Urinary bladder (tissue), 4 donors: ENCODE results near the gene DLL1. TPM values are rescaled to one million over a fixed set of nuclear protein-coding genes. Genes with fewer than 3 reads are reported as not detected.

Source experiments
- DNase-seq: peaks from one replicate; pipeline ENCODE4 v3.0.0-alpha.2; 2015; ENCODE audit errors: extremely low spot score
- H3K27ac ChIP-seq: one replicate; pipeline ENCODE4 v1.5.1; 2013; ENCODE audit warnings: low read depth, mild to moderate bottlenecking, moderate library complexity
- H3K36me3 ChIP-seq: one replicate; pipeline ENCODE4 v1.6.1; 2013; ENCODE audit warnings: mild to moderate bottlenecking, moderate library complexity; ENCODE audit not compliant: insufficient read depth
- H3K4me1 ChIP-seq: one replicate; pipeline ENCODE4 v1.6.1; 2013; ENCODE audit warnings: mild to moderate bottlenecking, moderate library complexity; ENCODE audit not compliant: insufficient read depth
- H3K4me3 ChIP-seq: one replicate; pipeline ENCODE4 v1.5.1; 2013; ENCODE audit warnings: low read depth, low read length
- WGBS: extraction: QIAGEN DNeasy Blood & Tissue Kit; methylation state at CpG from one replicate; pipeline ENCODE4 v1.1.7; 2013; 5-methylcytosine and 5-hydroxymethylcytosine counted together
- polyA plus RNA-seq: library from polyadenylated mRNA; stranded (reverse); fragments of 200-250 nt; gene quantifications from one replicate; pipeline ENCODE4 v1.2.3, GENCODE V29; 2013
- total RNA-seq: library from RNA; depleted of rRNA; stranded (reverse); fragments of >200 nt; gene quantifications from one replicate; pipeline ENCODE4 v1.2.3, GENCODE V29; 2014
- donor health status: healthy with polysubstance abuse.
- donor health status: healthy.

The DLL1 gene
- total and polyA plus RNA-seq, 2 donors: 5.9 to 22.1 TPM

- under 1% methylated on average over 97 of the region's 97 CpGs for WGBS
These were observed 15.6 kb upstream of the DLL1 start, which contains the start of gene FAM120B for GRCh38 chr6:170306324-170307079. Gene FAM120B (plus strand): TSS chr6:170306758. CDS start chr6:170317391, 10,633 bp downstream.

GRCh38 chr6:170305805-170306323 lies 15.0 kb upstream of the DLL1 start:
- H3K36me3 ChIP-seq: no peaks in the 10 kb centered on the region
- no peak overlapping the region for H3K27ac ChIP-seq
- WGBS: 12% methylated on average over 29 of the region's 29 CpGs
- no peak for DNase-seq
- H3K4me3 ChIP-seq: peak overlapping the region; percentile 88
- H3K4me1 ChIP-seq: peaks cover 1% of the 10 kb centered on the region

More at GRCh38 chr6:170306324-170307079, 15.6 kb upstream of the DLL1 start, which contains the start of gene FAM120B:
- Histone ChIP-seq H3K36me3 (no peaks in the 10 kb centered on the region), H3K4me1 (peaks cover 1% of the 10 kb centered on the region), H3K4me3 (peak within 1 kb of the TSS; percentile 88), H3K27ac (peak within 1 kb of the TSS; percentile 81)
- DNase-seq: peak; percentile 89

- H3K36me3 ChIP-seq: no peaks in the 10 kb centered on the region
- no peak overlapping the region for H3K4me3 ChIP-seq
- DNase-seq: no peak
- WGBS: 96% methylated on average over 1 of the region's 1 CpG
- H3K27ac ChIP-seq: no peak overlapping the region
- H3K4me1 ChIP-seq: peaks cover 3% of the 10 kb centered on the region
These were observed 10.3 kb upstream of the DLL1 start for GRCh38 chr6:170301184-170301583.

GRCh38 chr6:170298688-170299087 lies 7.8 kb upstream of the DLL1 start:
- no peak for DNase-seq
- no peaks in the 10 kb centered on the region for H3K36me3 ChIP-seq
- 98% methylated on average over 1 of the region's 1 CpG for WGBS

GRCh38 chr6:170297576-170298330 lies 6.9 kb upstream of the DLL1 start:
- H3K36me3 ChIP-seq: no peaks in the 10 kb centered on the region
- 43% methylated on average over 11 of the region's 11 CpGs for WGBS
- no peak for DNase-seq
- peaks cover 6% of the 10 kb centered on the region for H3K4me1 ChIP-seq
- no peak overlapping the region for H3K4me3 ChIP-seq
- no peak overlapping the region for H3K27ac ChIP-seq

More at GRCh38 chr6:170298688-170299087, 7.8 kb upstream of the DLL1 start:
- Histone ChIP-seq H3K4me1 (peaks cover 6% of the 10 kb centered on the region), H3K27ac (no peak overlapping the region), H3K4me3 (no peak overlapping the region)

- Histone ChIP-seq H3K36me3 (no peaks in the 10 kb centered on the region), H3K27ac (no peak overlapping the region), H3K4me1 (peaks cover 6% of the 10 kb centered on the region), H3K4me3 (peak overlapping the region; percentile 49)
- WGBS: 12% methylated on average over 67 of the region's 67 CpGs
- DNase-seq: no peak
These were observed 6.1 kb upstream of the DLL1 start for GRCh38 chr6:170296746-170297575.

- H3K4me1 ChIP-seq: peaks cover 6% of the 10 kb centered on the region
- no peak for DNase-seq
- peak overlapping the region; percentile 49 for H3K4me3 ChIP-seq
- no peaks in the 10 kb centered on the region for H3K36me3 ChIP-seq
- WGBS: 1% methylated on average over 47 of the region's 47 CpGs
- H3K27ac ChIP-seq: no peak overlapping the region
These were observed 5.5 kb upstream of the DLL1 start for GRCh38 chr6:170296423-170296745.

- under 1% methylated on average over 109 of the region's 109 CpGs for WGBS
- Histone ChIP-seq H3K27ac (no peak overlapping the region), H3K4me1 (peaks cover 6% of the 10 kb centered on the region)
These were observed 4.9 kb upstream of the DLL1 start for GRCh38 chr6:170295510-170296422.

GRCh38 chr6:170294813-170295509 lies 4.1 kb upstream of the DLL1 start:
- Histone ChIP-seq H3K4me3 (peak overlapping the region; percentile 49), H3K36me3 (no peaks in the 10 kb centered on the region), H3K4me1 (peaks cover 6% of the 10 kb centered on the region), H3K27ac (no peak overlapping the region)
- WGBS: 16% methylated on average over 30 of the region's 30 CpGs
- no peak for DNase-seq

More at GRCh38 chr6:170295510-170296422, 4.9 kb upstream of the DLL1 start:
- Histone ChIP-seq H3K36me3 (no peaks in the 10 kb centered on the region), H3K4me3 (peak overlapping the region; percentile 49)
- DNase-seq: no peak

GRCh38 chr6:170294298-170294730 lies 3.4 kb upstream of the DLL1 start:
- Histone ChIP-seq H3K36me3 (no peaks in the 10 kb centered on the region), H3K4me1 (peaks cover 6% of the 10 kb centered on the region), H3K4me3 (no peak overlapping the region), H3K27ac (no peak overlapping the region)
- WGBS: 38% methylated on average over 2 of the region's 2 CpGs
- no peak for DNase-seq

- H3K27ac ChIP-seq: no peak overlapping the region
- H3K4me3 ChIP-seq: no peak overlapping the region
- no peaks in the 10 kb centered on the region for H3K36me3 ChIP-seq
- peaks cover 6% of the 10 kb centered on the region for H3K4me1 ChIP-seq
- WGBS: 21% methylated on average over 23 of the region's 23 CpGs
- DNase-seq: no peak
These were observed 2.7 kb upstream of the DLL1 start for GRCh38 chr6:170293341-170294231.
